Activated T-cell treated with anti-CD3 and anti-CD28 coated beads, Interleukin-2, amount 50 U/mL, for 48 hours (primary cell): ENCODE results near the gene PAX9.
"Not testable (repeated sequence)": the region's sequence is repeated elsewhere in the genome, so short reads cannot be mapped to it uniquely, and the experiment has no call there.

Source experiments
- DNase-seq, 2 experiments: peaks; one replicate each; pipeline ENCODE4 v3.0.0-alpha.2; 2020

Gene PAX9

DNA sequence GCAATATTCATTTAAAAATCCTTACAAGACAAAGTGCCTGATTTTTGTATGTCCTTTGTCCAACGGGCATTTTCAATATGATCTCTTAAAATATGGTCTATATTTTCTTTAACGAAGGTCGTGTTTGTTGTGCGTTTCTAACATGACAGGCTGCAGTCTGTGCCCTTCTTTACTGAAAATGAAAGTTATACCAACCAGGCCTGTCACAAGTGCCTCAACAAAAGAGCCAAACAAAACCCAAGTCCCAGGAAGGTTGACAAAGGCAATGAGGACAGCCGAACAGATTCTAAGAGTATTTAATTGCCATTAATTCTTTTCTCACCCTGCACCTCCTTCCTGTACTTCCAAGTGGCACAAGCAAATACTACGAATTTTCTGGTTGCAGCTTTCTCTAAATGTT, 13.9 kb downstream of the PAX9 start:
- DNase-seq: no peak

GRCh38 chr14:36676236-36676635, 14.6 kb downstream of the PAX9 start:
- no peak for DNase-seq

DNA sequence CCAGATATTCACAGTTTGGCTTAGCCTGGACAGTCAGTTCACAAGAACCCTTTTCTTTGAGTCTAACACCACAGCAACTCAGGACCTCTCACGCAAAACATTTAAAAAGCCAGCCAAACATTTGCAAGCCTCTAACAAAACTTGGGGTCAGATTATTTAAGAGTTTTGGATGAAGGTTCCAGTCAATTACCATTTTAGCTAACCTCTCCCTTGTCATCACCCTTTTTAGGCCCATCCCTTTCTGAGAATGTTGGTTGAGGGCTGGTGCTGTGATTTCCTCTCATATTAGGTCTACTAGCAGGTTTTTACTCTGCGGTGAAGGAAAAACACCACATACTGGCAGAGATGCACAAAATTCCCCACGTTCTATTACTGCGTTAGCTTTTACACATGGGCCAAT, 20.7 kb downstream of the PAX9 start:
- no peak for DNase-seq

DNA sequence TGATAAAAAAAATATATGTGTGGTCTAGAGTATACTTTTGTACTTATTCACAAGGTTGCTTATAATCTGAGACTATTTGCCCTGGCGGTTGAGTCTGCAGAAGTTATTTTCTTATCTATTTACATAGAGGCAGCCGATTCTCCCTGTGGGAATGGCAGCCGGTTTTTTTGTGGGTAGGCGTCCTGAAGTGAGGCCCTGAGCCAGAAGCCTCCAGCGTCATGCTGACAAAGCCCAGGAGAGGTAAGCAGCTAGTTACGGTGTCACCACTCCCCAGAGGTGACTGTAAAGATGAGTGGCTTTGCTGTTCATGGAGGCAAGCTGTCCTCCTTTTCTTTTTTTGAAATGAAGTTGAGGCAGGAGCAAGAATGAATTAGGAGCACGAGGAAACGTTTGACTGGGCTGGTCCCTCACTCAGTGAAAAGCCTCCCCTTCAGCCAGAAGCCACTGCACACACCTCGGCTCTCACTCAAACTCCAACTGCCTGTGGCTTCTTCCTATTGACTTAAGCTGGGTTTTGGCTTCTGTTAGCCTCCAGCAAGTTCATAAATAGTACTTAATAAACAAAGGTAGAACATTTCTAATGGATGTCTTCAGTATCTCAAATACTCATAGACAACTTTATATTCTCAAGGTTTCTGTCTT, 21.5 kb downstream of the PAX9 start:
- DNase-seq: no peak

DNA sequence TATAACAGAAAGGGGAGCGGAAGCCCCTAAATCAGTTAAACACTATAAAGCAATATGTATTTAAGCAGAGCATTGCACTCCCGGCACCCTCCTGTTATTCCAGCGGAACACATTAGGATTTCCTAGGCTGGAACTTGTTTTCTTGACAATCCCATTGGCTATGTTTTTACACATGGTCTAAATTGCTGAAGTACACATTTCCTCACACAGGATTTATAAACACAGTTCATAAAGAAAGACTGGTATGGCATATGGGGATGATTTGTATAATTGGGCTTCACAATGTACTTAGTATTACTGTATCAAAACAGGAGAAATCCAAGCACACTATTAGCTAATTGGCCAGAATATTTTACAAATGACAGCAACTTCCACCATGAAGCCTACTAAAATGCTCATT, 23.3 kb downstream of the PAX9 start:
- no peak for DNase-seq

DNA sequence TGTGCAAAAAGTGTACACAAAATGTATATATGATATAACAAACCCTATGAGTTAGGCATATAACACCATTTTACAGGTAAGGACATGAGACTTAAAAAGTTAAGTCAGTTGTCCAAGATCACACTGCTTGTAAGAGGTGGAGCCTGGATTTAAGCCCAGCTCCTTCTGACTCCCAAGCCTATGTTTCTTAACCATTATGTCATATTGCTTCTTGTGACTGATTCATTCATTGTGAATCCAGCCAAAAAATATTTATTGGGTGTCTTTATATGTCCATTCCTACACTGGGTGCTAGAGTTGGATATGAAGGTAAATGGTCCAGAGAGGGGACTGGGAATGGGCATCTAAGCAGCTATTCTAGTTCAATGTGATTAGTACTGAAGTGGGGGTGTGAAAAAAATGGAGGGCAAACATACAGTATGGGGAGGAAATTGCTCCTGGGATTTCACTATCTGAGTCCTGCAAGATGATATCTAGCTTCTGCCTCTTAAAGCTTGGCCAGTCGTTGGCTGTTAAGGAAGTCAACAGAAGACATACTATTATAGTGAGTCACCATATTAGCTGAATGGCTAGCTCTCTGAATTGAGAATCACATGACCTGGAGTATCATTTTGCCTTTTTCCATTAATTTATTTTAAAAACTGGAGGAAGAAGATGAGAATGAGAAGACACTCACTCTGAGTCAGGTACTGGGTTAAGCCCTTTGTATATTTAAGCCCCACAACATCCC, 28.8 kb downstream of the PAX9 start:
- no peak for DNase-seq

DNA sequence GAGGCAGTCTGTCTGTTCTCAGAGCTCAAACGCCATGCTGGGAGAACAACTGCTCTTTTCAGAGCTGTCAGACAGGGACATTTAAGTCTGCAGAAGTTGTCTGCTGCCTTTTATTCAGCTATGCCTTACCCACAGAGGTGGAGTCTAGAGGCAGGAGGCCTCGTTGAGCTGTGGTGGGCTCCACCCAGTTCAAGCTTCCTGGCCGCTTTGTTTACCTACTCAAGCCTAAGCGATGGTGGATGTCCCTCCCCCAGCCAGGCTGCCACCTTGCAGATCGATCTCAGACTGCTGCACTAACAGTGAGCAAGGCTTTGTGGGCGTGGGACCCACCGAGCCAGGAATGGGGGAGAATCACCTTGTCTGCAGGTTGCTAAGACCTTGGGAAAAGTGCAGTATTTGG, 37.8 kb downstream of the PAX9 start:
- DNase-seq: not testable (repeated sequence)

DNA sequence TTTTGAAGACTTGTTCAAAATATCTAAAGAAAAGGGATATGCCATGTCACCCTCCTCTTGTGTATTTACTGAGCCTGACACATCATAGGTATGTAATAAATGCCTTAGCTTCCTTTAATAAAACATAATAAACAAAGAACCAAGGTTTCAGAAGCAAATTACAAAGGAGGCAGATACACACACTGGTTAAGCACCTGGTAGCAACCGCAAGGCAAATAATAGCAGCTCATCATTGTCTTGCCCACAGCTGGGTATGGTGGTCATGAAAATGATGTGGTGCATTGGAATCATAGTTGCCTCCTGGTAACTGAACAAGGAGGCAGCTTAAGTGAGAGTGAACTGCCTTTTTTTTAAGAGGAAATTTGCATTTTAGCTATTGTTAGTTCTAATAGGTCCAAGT, 39.0 kb downstream of the PAX9 start:
- no peak for DNase-seq

- no peak for DNase-seq
Observed at GRCh38 chr14:36701132-36701531, 39.5 kb downstream of the PAX9 start.

DNA sequence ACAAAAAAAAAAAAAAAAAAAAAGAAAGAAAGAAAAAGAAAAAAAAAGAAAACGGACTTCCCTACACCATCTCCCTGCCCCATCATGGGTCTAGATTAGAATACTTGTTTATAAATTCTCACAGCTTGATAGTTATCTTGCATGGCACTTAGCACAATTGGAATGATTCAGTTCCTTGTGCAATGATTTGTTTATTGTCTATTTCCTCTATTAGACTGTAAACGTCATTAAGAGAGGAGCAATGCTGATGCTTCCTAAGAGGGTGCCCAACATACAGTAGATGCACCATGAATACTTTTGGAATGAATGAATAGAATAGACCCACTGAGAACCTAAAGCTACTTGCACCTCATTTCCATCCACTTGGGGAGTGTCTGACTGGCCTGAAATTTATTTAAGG, 40.8 kb downstream of the PAX9 start:
- DNase-seq: no peak

GRCh38 chr14:36707570-36707969, 45.9 kb downstream of the PAX9 start:
- no peak for DNase-seq

- DNase-seq: no peak
Observed at GRCh38 chr14:36713960-36714703, 52.5 kb downstream of the PAX9 start.

GRCh38 chr14:36716614-36717184, 55.0 kb downstream of the PAX9 start:
- no peak for DNase-seq

DNA sequence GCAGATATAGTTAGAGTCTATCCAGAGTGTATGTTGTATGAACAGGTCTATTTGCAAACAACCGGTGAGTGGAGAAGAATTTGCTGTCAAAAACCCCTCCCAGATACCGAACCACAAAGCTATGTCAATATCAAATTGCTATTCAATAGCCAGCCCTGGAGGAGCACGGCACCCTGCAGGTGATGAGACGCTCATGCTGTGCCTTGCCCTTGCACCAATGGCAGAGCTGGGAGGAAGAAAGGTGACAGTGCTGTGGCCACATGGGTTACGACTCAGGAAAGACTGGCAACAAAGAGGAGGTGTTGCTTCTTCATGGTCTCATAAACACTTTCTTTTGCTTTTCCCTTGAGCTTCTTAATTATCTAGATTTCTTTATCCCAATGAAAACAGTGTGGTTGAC, 55.7 kb downstream of the PAX9 start:
- no peak for DNase-seq

- DNase-seq: no peak
Observed at GRCh38 chr14:36718216-36718615, 56.6 kb downstream of the PAX9 start.

- no peak for DNase-seq
Observed at GRCh38 chr14:36719823-36720222, 58.2 kb downstream of the PAX9 start.

DNA sequence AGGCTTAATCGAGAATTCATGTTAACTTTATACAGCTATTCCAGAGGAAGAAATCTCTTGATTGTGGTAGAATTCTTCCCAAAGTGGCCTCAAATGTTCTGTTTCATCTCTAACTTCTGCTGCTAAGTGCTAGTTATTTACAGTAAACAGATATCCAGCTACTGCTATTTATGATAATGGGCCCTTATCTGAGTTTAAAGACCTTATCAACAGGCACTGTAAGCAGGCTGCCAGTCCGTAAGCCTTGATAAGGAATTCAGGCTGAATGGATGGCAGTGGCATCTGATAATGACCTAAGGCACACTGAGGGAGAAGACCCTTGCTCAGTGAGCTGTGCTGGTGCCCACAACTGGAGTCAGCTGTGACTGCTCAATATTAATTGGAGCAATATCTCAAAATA, 59.0 kb downstream of the PAX9 start:
- no peak for DNase-seq

DNA sequence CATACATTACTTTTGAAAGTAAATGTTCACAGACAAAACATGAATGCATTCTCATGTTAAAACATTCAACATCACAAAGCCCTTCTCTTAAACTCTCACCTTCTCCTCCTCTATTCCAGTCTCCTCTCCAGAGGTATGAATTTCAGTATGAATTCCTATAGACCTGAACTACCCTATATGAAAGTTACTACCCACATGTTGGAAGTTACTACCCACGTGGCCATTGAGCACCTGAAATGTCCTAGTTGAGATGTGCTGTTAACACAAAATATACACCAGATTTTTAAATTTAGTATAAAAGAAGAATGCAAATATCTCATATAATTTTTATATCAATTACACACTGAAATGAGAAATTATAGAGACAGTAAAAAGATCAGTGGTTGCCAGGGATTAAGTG, 60.2 kb downstream of the PAX9 start:
- DNase-seq: no peak

DNA sequence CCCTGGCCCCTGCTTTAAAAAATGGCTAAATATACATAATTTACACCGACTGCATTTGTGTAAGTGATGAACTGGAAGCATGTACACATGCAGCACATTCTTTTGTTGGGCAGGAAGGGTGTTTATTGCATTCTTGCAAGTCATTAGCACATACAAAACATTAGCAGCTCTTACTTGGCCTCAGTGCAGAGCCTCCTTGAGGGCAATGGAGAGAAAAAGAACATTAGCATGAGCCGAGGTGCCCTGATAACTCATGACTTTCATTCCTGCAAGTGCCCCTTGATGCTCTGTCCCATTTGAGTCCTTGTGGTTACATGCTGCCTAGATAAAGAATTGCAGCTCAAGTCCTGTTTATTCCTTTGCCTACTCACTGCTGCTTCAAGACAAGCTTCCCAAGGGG, 61.9 kb downstream of the PAX9 start:
- DNase-seq: no peak

GRCh38 chr14:36724162-36724561, 62.5 kb downstream of the PAX9 start:
- no peak for DNase-seq

DNA sequence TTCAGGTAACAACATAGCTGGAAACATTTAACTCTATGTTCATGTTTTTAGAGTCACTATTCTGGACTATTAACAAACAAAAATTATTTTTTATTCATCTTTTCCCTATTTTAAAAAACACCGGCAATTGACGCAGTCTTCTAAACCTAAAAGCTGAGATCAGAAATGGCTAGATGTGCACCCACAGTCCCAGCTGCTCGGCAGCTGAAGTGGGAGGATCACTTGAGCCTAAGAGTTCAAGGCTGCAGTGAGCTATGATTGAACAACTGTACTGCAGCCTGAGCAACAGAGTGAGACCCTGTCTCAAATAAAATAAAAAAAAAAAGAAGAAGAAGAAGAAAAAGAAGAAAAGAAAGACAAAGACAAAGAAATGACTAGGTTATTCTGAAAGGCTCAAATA, 64.5 kb downstream of the PAX9 start:
- DNase-seq: no peak
